GM10248 (cell line): ENCODE measurements around the gene DYNC2H1.
A peak's percentile ranks its signal among the peaks of the same experiment; 100 is the strongest.

Experiments
- CTCF ChIA-PET: fragments of 300-600 bp; sonication (Branson Sonifier 250); formaldehyde crosslinking; extraction: SDS; loops from one replicate; lab custom pipeline; 2021; ENCODE audit warnings: antibody characterized with exemption; lab: Yijun Ruan, JAX
- POLR2A ChIA-PET: fragments of 350-650 bp; sonication (Branson Sonifier 250); formaldehyde crosslinking; extraction: SDS; loops from one replicate; lab custom pipeline; 2020; ENCODE audit warnings: antibody characterized with exemption; lab: Yijun Ruan, JAX
- DNase-seq: peaks from one replicate; pipeline ENCODE4 v3.0.0; 2012; ENCODE audit errors: extremely low spot score
- CTCF ChIP-seq: IDR thresholded peaks from 2 replicates; pipeline ENCODE4 v1.5.1; 2012; ENCODE audit warnings: mild to moderate bottlenecking, low read depth; ENCODE audit errors: extremely low read depth, missing control alignments, control extremely low read depth

Gene DYNC2H1

GRCh38 chr11:103325686-103326069 lies 216.5 kb downstream of the DYNC2H1 start:
- TF ChIP-seq CTCF: no peak
- DNase-seq: no peak
- CTCF ChIA-PET: interaction anchor here (0.7 to 1.9 kb wide), 11 partner anchors 9 to 279 kb away, joined by 3 to 7 read pairs (median 3); no protein-coding TSS in a partner anchor
- POLR2A ChIA-PET: no interaction called here

DNA sequence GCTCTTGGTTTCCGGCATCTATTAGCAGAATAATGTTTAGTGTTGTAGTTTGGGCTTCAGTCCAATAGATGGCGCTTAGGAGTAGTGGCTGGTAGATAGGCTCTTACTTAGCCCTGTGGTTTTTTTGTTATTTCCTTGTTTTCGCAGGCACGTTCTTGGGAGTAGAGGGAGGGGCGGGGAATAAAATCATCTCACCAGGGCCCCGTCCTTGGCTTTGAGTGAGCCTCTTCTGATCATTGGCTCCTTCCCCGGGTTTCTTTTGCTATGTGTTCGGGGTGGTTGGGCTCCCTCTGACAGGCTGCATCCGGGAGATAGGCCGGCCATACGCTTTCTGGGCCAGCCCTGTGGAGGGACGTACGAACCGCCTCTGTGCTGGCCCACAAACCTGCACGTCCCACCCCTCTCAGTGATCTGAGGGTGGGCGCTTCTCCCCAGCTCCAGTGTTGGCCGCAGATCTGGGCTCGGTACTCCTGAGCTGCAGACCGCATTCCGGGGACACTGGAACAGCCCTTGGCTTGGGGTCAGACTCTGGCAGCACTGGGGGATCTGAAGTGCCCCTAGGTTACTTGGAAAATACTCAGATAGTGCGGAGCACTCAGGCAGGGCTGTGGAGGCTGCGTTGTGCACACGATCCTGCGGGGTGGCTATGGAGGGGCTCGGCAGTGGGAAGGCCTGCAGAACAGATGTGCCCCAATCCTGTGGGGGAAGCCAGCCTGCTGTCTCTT lies 217.0 kb downstream of the DYNC2H1 start:
- CTCF ChIA-PET: interaction anchor here (0.8 to 1.9 kb wide), 8 partner anchors 9 to 278 kb away, joined by 3 to 7 read pairs (median 4); no protein-coding TSS in a partner anchor
- peak; percentile 71 for TF ChIP-seq CTCF
- peak; percentile 59 for DNase-seq
- POLR2A ChIA-PET: no interaction called here

GRCh38 chr11:103327721-103328120 lies 218.5 kb downstream of the DYNC2H1 start:
- no peak for TF ChIP-seq CTCF
- no peak for DNase-seq
- ChIA-PET POLR2A (no interaction called here), CTCF (interaction anchor here (1.0 to 1.4 kb wide), 2 partner anchors 13 to 16 kb away, joined by 3 to 6 read pairs; no protein-coding TSS in a partner anchor)

DNA sequence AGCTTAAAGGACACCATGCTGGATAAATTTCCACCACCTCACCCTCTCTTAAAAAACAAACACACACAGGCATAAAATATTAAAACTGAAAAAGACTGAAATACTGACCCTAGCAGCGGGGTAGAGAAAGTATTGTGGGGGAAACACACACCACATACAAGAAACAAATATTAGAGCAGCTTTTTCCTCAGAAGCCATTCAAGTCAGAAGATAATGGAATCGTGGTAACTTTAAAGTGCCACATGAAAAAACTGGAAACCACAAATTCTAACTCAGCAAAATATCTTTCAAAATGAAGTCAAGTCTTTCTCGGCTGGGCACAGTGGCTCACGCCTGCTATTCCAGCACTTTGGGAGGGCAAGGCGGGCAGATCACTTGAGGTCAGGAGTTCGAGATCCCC lies 223.2 kb downstream of the DYNC2H1 start:
- ChIA-PET CTCF (interaction anchor here (1.3 kb wide), 1 partner anchor 10 kb away, joined by 3 read pairs; no protein-coding TSS in a partner anchor), POLR2A (no interaction called here)
- TF ChIP-seq CTCF: no peak
- DNase-seq: no peak

GRCh38 chr11:103338621-103339484 lies 229.6 kb downstream of the DYNC2H1 start:
- POLR2A ChIA-PET: no interaction called here
- CTCF ChIA-PET: interaction anchor here (1.6 kb wide), 1 partner anchor 12 kb away, joined by 3 read pairs; no protein-coding TSS in a partner anchor
- no peak for DNase-seq
- no peak for TF ChIP-seq CTCF

GRCh38 chr11:103339485-103339857 lies 230.2 kb downstream of the DYNC2H1 start:
- TF ChIP-seq CTCF: no peak
- ChIA-PET POLR2A (no interaction called here), CTCF (interaction anchor here (1.6 kb wide), 1 partner anchor 13 kb away, joined by 3 read pairs; no protein-coding TSS in a partner anchor)
- DNase-seq: no peak
